Measurements from ENCODE around the gene NRARP.

Gene NRARP

DNA sequence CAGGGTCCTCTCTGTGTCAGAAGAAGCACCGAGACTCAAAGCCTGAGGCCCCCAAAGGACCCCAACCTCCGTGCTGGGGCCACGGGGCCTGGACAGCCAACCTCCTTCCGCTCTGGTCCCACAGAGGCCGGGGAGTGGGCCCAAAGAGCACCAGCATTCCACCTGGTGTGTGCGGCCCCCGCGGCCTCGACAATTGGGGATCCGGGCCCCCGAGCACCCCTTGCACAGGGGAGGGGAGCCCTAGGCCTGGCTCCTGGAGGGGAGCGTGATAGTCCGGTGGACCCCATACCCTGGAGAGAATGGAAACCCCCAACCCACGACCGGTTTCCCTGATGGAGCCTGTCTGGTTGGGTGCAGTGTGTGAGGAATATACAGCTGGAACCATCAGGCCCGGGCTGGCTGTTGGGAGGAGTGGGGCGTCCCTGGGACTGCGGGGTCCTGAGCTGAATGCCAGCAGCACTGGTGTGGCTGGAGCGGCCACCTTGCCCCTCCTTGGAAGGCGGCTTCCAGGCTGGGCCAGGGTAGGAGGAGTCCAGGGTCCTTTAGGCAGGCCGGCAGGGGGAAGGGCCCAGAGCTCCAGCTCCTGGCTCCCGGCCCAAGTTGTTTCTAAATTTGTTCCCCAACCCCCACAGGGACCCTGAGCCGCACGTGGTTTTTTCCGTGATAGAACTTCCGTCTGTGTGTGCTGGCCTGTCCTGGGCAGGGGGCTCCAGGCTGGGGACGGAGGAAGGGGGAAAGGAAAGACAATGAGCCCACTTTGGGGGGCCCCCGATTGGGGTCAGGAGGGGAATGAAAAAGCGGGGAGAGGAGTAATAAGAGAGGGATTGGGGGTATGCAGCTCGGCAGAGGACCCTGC is 25.4 kb downstream of the NRARP start:
- Histone ChIP-seq H3K4me1 (ENCODE audit: control insufficient read depth in 5 of 5, insufficient read depth in 5 of 5, low read length in 5 of 5) (peaks cover 0 to 62% (median 48%) of the 10 kb centered on the region in 5 donors), H3K27me3 (ENCODE audit: control insufficient read depth in 5 of 5, insufficient read depth in 4 of 5, low read length in 5 of 5) (peaks cover 0 to 22% (median 10%) of the 10 kb centered on the region in 5 donors), H3K36me3 (ENCODE audit: control insufficient read depth in 5 of 5, insufficient read depth in 5 of 5, low read length in 5 of 5) (peaks cover 0 to 34% (median 21%) of the 10 kb centered on the region in 5 donors), H3K4me3 (ENCODE audit: low read depth in 1 of 5, low read length in 5 of 5) (peak overlapping the region in 4 of 5 donors; percentile 45 to 68 (median 64)), H3K9ac (ENCODE audit: low read length in 5 of 5) (peak overlapping the region in 3 of 5 donors; percentile 64 to 81 (median 78)), H3K9me3 (ENCODE audit: control insufficient read depth in 5 of 5, low read length in 5 of 5) (peaks cover 0 to 3% (median 0%) of the 10 kb centered on the region in 5 donors), H3K27ac (ENCODE audit: low read depth, low read length) (peak overlapping the region; percentile 89)

DNA sequence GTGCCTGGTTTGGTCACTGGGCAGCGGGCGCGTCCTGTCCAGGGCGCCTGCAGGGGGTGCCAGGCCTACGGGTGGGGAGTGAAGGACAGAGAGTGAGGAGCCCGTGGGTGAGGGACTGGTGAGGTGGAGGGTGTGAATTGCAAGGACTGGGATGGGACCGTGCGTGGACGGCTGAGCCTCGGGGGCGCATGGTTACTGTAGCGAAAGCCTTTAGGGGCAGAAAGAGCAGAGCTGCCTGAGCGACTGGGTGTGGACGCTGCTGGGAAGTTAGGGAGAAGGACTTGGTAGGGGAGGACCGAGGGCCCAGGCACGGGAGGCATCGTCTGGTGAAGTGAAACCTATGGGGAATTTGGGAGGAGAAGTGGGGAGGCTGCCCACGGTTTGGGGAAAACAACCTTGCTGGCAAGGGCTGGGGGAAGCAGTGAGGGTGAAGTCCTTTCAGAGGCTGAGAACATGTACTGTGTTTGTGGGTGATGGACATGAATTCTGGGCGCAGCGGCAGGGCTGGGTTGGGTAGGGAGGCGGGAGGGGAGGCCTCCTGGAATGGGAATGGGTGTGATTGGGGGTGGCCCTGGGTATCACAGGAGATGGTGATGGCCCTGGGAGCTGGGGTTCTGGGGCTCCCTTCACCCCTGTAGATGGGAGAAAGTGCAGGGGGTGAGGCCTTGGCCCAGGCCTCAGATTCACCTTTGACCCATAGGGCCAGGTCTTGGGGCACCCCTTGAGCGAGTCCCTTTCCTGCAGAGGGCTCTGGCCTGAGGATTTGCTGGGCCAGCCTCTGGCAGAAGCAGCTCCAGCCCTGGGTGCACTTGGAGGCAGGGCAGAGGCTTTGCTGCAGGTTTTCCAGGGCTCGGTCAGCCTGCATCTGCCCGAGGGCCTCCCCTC is 26.2 kb downstream of the NRARP start:
- H3K36me3 ChIP-seq (ENCODE audit: control insufficient read depth in 5 of 5, insufficient read depth in 5 of 5, low read length in 5 of 5): peaks cover 0 to 40% (median 25%) of the 10 kb centered on the region in 5 donors
- peak overlapping the region; percentile 89 for H3K27ac ChIP-seq (ENCODE audit: low read depth, low read length)
- peaks cover 0 to 3% (median 0%) of the 10 kb centered on the region in 5 donors for H3K9me3 ChIP-seq (ENCODE audit: control insufficient read depth in 5 of 5, low read length in 5 of 5)
- H3K27me3 ChIP-seq (ENCODE audit: control insufficient read depth in 5 of 5, insufficient read depth in 4 of 5, low read length in 5 of 5): peaks cover 0 to 22% (median 10%) of the 10 kb centered on the region in 5 donors
- peaks cover 0 to 55% (median 43%) of the 10 kb centered on the region in 5 donors for H3K4me1 ChIP-seq (ENCODE audit: control insufficient read depth in 5 of 5, insufficient read depth in 5 of 5, low read length in 5 of 5)
- H3K4me3 ChIP-seq (ENCODE audit: low read depth in 1 of 5, low read length in 5 of 5): no peak overlapping the region
- H3K9ac ChIP-seq (ENCODE audit: low read length in 5 of 5): peak overlapping the region in 3 of 5 donors; percentile 64 to 81 (median 78)

DNA sequence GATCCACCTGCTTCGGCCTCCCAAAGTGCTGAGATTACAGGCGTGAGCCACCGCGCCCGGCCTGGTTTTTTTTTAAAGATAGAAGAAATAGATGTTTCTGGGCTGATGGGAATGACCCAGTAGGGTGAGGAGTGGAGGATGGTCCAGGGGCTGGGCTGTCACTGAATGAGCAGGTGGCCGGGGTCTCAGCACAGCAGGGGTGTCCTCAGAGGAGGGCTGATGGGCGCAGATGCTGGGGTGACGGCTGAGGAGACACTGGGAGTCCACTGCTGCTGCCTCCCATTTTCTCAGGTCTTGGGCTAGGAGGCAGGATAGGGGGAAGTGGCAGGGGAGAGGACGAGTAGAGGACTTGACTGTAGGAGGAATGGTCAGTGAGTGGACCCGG is 26.9 kb downstream of the NRARP start:
- Histone ChIP-seq H3K27ac (ENCODE audit: low read depth, low read length) (no peak overlapping the region), H3K9ac (ENCODE audit: low read length in 5 of 5) (no peak overlapping the region), H3K9me3 (ENCODE audit: control insufficient read depth in 5 of 5, low read length in 5 of 5) (peaks cover 0 to 3% (median 0%) of the 10 kb centered on the region in 5 donors), H3K36me3 (ENCODE audit: control insufficient read depth in 5 of 5, insufficient read depth in 5 of 5, low read length in 5 of 5) (peaks cover 0 to 43% (median 27%) of the 10 kb centered on the region in 5 donors), H3K27me3 (ENCODE audit: control insufficient read depth in 5 of 5, insufficient read depth in 4 of 5, low read length in 5 of 5) (peaks cover 0 to 22% (median 10%) of the 10 kb centered on the region in 5 donors), H3K4me1 (ENCODE audit: control insufficient read depth in 5 of 5, insufficient read depth in 5 of 5, low read length in 5 of 5) (peaks cover 0 to 49% (median 37%) of the 10 kb centered on the region in 5 donors), H3K4me3 (ENCODE audit: low read depth in 1 of 5, low read length in 5 of 5) (no peak overlapping the region)

DNA sequence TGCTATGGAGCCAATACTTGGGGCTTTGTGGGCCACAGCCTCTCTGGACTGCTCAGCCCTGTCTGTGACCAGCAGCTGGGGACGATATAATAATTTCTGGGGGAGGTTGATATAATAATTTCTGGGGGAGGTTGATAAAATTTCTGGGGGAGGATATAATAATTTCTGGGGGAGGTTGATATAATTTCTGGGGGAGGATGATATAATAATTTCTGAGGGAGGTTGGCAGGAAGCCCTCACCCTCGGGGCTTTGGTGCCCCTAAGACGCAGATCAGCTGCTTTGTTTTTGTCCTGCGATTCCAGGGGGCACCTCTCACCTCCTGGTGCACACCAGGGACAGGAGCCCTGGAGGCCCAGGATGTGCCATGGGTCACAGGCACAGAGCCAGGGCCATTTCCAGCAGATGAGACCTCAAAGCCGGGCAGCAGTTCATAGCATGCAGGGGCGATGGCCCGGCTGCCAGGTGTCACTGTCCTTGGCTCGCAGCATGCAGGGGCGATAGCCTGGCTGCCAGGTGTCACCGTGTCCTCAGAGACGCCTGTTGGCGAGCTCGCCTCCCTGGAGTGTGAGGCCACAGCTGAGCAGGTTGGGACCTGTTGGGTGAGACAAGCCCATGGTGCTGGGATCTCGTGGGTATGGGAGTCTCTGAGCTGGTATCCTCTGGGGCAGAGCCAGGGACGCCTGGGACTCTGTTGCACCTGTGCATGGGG is 28.3 kb downstream of the NRARP start:
- H3K4me1 ChIP-seq (ENCODE audit: control insufficient read depth in 5 of 5, insufficient read depth in 5 of 5, low read length in 5 of 5): peaks cover 4 to 54% (median 45%) of the 10 kb centered on the region in 5 donors
- peaks cover 0 to 9% (median 3%) of the 10 kb centered on the region in 5 donors for H3K27me3 ChIP-seq (ENCODE audit: control insufficient read depth in 5 of 5, insufficient read depth in 4 of 5, low read length in 5 of 5)
- H3K36me3 ChIP-seq (ENCODE audit: control insufficient read depth in 5 of 5, insufficient read depth in 5 of 5, low read length in 5 of 5): peaks cover 0 to 38% (median 31%) of the 10 kb centered on the region in 5 donors
- H3K4me3 ChIP-seq (ENCODE audit: low read depth in 1 of 5, low read length in 5 of 5): no peak overlapping the region
- H3K9ac ChIP-seq (ENCODE audit: low read length in 5 of 5): peak overlapping the region in 1 of 5 donors; percentile 15
- peaks cover 0 to under 1% (median 0%) of the 10 kb centered on the region in 5 donors for H3K9me3 ChIP-seq (ENCODE audit: control insufficient read depth in 5 of 5, low read length in 5 of 5)
- no peak overlapping the region for H3K27ac ChIP-seq (ENCODE audit: low read depth, low read length)

DNA sequence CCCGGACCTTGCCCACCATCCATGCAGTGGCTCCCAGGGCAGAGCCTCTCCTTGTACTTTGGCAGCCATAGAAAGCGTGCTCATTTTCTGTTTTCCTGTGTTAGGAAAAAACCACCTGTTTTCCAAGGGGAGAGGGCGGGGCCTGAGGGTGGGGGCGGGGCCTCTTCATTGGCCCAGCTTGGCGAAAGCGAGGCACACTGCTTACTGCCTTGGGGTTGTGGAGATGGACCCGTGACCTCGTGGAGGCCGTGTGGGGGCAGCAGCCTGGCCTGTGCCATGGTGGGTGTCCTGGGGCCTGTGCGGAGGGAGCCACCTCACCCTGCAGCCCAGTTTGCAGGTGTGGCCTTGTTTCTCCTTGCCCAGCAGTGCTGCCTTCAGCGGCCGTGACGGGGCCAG is 29.0 kb downstream of the NRARP start:
- H3K9ac ChIP-seq (ENCODE audit: low read length in 5 of 5): no peak overlapping the region
- H3K9me3 ChIP-seq (ENCODE audit: control insufficient read depth in 5 of 5, low read length in 5 of 5): no peaks in the 10 kb centered on the region
- peaks cover 6 to 57% (median 51%) of the 10 kb centered on the region in 5 donors for H3K4me1 ChIP-seq (ENCODE audit: control insufficient read depth in 5 of 5, insufficient read depth in 5 of 5, low read length in 5 of 5)
- H3K4me3 ChIP-seq (ENCODE audit: low read depth in 1 of 5, low read length in 5 of 5): no peak overlapping the region
- peaks cover 0 to 6% (median 2%) of the 10 kb centered on the region in 5 donors for H3K27me3 ChIP-seq (ENCODE audit: control insufficient read depth in 5 of 5, insufficient read depth in 4 of 5, low read length in 5 of 5)
- H3K36me3 ChIP-seq (ENCODE audit: control insufficient read depth in 5 of 5, insufficient read depth in 5 of 5, low read length in 5 of 5): peaks cover 0 to 42% (median 33%) of the 10 kb centered on the region in 5 donors
- no peak overlapping the region for H3K27ac ChIP-seq (ENCODE audit: low read depth, low read length)

DNA sequence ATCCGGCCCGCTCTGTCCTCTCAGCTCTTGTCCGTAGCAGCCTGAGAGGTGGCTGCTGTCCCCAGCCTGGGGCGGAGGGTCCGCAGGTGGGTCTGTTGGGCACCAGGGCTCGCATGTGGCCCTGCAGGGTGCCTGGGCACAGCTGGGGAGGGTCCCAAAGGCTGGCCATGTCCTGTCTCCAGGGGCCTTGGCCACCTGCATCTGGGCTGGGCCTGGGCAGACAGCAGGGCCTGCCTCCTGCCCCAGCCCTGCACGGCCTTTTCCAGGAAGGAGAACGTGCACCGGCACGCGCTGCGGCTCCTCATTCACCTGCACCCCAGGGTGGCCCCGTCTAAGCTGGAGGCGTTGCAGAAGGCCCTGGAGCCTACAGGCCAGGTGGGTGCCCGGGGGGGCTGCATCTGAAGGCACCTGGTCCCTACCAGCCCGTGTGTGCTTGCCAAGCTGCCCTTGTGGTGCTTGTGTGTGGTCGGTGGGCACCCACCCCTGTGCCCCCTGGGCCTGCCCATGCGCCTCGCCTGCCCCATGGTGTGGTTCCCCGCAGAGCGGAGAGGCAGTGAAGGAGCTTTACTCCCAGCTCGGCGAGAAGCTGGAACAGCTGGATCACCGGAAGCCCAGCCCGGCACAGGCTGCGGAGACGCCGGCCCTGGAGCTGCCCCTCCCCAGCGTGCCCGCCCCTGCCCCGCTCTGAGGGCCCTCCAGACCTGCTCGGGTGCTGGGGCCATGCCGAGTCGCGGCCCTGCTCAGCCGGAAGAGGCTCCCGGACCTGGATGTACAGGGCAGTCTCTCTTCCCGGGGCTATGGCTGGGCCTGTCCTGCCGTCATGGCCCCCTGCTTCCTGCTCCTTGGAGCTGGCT is 29.6 kb downstream of the NRARP start:
- no peak overlapping the region for H3K4me3 ChIP-seq (ENCODE audit: low read depth in 1 of 5, low read length in 5 of 5)
- H3K4me1 ChIP-seq (ENCODE audit: control insufficient read depth in 5 of 5, insufficient read depth in 5 of 5, low read length in 5 of 5): peaks cover 6 to 54% (median 45%) of the 10 kb centered on the region in 5 donors
- H3K9ac ChIP-seq (ENCODE audit: low read length in 5 of 5): no peak overlapping the region
- peaks cover 0 to 6% (median 2%) of the 10 kb centered on the region in 5 donors for H3K27me3 ChIP-seq (ENCODE audit: control insufficient read depth in 5 of 5, insufficient read depth in 4 of 5, low read length in 5 of 5)
- H3K36me3 ChIP-seq (ENCODE audit: control insufficient read depth in 5 of 5, insufficient read depth in 5 of 5, low read length in 5 of 5): peaks cover 0 to 48% (median 39%) of the 10 kb centered on the region in 5 donors
- H3K27ac ChIP-seq (ENCODE audit: low read depth, low read length): no peak overlapping the region
- no peaks in the 10 kb centered on the region for H3K9me3 ChIP-seq (ENCODE audit: control insufficient read depth in 5 of 5, low read length in 5 of 5)

DNA sequence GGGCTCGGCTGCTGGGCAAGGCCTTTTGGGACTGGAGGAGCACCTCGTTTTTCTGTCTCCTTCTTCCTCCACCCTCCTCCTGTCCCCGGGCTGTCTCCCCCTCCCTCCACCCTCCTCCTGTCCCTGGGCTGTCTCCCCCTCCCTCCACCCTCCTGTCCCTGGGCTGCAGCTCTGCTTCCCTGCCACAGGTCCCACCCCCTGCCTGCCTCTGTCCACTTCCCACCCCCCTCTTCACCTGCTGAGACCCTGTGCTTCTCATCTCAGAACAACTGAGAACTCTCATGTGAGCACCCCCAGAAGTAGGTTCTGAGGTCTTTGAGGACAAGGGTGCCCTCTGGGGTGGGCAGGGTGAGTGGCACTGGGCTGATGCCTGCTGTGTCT is 30.4 kb downstream of the NRARP start:
- Histone ChIP-seq H3K27ac (ENCODE audit: low read depth, low read length) (no peak overlapping the region), H3K4me3 (ENCODE audit: low read depth in 1 of 5, low read length in 5 of 5) (no peak overlapping the region), H3K4me1 (ENCODE audit: control insufficient read depth in 5 of 5, insufficient read depth in 5 of 5, low read length in 5 of 5) (peaks cover 6 to 47% (median 37%) of the 10 kb centered on the region in 5 donors), H3K9me3 (ENCODE audit: control insufficient read depth in 5 of 5, low read length in 5 of 5) (no peaks in the 10 kb centered on the region), H3K27me3 (ENCODE audit: control insufficient read depth in 5 of 5, insufficient read depth in 4 of 5, low read length in 5 of 5) (peaks cover 0 to 4% (median 0%) of the 10 kb centered on the region in 5 donors), H3K9ac (ENCODE audit: low read length in 5 of 5) (no peak overlapping the region), H3K36me3 (ENCODE audit: control insufficient read depth in 5 of 5, insufficient read depth in 5 of 5, low read length in 5 of 5) (peaks cover 0 to 56% (median 46%) of the 10 kb centered on the region in 5 donors)

DNA sequence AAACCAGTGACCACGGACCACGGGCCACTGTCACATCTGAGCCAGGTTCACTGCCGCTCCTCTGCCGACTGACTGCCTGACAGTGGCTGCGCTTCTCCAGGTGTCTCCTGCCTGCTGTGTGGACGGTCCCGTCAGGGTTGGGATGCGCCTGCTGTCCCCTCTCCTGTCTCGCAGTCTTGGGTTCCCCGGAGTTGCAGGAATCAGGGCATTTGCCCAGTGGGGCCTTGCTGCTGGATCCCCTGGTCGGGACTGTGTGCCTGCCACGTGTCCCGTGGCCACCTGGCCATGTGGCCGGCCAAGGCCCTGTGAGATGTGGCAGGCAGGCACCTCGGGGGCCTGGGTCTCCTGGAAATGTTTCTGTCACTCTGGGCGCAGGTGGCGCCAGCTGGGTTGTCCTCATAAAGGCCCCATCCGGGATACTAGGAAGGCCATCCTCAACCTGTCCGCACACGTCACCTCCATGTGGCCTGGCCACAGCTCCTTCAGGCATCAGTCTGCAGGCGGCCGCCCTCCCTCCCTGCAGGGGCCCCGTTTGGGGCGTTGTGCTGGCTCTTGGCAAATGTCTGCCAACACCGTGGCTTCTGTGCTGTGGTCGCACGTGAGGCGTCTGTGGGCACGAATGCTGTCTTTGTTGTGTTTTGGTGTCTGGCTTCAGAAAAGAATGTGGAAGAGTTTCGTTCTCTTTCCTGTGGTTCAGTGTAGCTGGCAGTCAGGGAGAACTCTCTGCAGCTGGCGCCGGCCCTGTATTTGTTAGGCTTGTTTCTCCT is 31.0 kb downstream of the NRARP start:
- Histone ChIP-seq H3K36me3 (ENCODE audit: control insufficient read depth in 5 of 5, insufficient read depth in 5 of 5, low read length in 5 of 5) (peaks cover 0 to 62% (median 51%) of the 10 kb centered on the region in 5 donors), H3K4me1 (ENCODE audit: control insufficient read depth in 5 of 5, insufficient read depth in 5 of 5, low read length in 5 of 5) (peaks cover 6 to 41% (median 31%) of the 10 kb centered on the region in 5 donors), H3K27me3 (ENCODE audit: control insufficient read depth in 5 of 5, insufficient read depth in 4 of 5, low read length in 5 of 5) (peaks cover 0 to 3% (median 0%) of the 10 kb centered on the region in 5 donors), H3K9me3 (ENCODE audit: control insufficient read depth in 5 of 5, low read length in 5 of 5) (no peaks in the 10 kb centered on the region), H3K27ac (ENCODE audit: low read depth, low read length) (no peak overlapping the region), H3K9ac (ENCODE audit: low read length in 5 of 5) (no peak overlapping the region), H3K4me3 (ENCODE audit: low read depth in 1 of 5, low read length in 5 of 5) (no peak overlapping the region)

Measured in subcutaneous abdominal adipose tissue (tissue), 5 donors.